Superior temporal gyrus (tissue), 1 donor: ENCODE measurements around the gene ZNF568.

Experiments
- DNase-seq: peaks from one replicate; pipeline ENCODE4 v3.0.0-alpha.2; 2016; ENCODE audit errors: extremely low spot score

Gene ZNF568

DNA sequence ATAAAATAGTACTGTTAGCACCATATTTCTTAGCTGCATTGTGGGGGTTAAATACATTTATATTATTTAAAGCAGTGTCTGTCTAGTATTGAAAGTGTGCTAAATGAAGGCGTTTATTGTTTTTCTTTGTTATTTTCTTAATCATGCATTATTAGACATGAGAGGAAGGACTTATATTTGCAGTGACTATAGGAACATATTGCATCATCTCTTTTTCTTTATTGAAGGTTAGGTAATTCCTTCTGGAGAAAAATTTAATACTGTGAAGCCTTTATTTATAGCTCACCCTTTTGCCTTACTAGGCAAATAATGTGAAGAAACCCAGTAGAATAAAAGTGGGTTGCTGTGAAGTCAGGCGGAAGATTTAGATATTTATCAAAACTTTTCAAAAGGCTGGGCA lies 83.2 kb downstream of the ZNF568 start:
- no peak for DNase-seq

DNA sequence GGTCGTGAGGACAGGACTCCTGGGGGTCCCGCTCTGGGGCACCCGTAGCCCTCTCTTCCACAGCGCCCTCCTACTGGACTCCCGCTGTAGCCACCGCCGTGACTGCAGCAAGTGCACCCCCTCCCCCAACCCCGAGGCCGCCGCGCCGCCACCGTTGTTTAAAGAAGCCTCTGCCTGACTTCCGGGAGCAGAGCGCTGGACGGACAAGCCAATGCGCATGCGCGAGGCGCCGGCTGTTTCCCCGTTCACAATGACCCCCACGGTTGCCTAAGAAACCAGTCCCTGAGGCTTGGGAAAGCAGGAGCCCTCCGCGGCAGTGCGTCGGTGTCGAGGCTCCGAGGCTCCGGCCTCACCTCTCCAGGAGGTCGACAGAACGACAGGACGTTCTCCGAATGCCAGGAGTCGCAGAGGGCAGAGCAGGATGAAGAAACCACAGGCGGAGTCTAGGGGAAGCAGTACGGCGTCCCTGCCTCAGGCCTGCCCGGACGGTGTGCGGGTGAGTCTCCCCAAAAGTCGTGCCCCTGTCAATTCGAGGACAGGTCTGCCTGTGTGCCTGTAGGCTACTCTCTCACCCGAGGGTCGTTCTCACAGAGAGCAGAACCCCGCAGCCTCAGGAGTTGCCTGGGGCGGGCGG lies 91.6 kb downstream of the ZNF568 start:
- peak; percentile 12 for DNase-seq

GRCh38 chr19:37009871-37010270 lies 93.7 kb downstream of the ZNF568 start:
- DNase-seq: no peak

GRCh38 chr19:37012093-37012745 lies 96.1 kb downstream of the ZNF568 start:
- DNase-seq: no peak

GRCh38 chr19:37014456-37014855 lies 98.3 kb downstream of the ZNF568 start:
- DNase-seq: no peak

- DNase-seq: no peak
Observed at GRCh38 chr19:37045140-37045539, 129.0 kb downstream of the ZNF568 start.
